WTC11 (cell line): ENCODE measurements around the gene SYPL2. TPM values are rescaled to one million over a fixed set of nuclear protein-coding genes. Genes with fewer than 3 reads are reported as not detected.

Experiments
- ATAC-seq: fragments of 200-7000 bp; cut with Tn5 transposase; 2 replicates; pipeline ENCODE4 v1.10.0; 2021; ENCODE audit warnings: mild to moderate bottlenecking, moderate library complexity
- CTCF ChIA-PET: fragments of 300-600 bp; sonication (Branson Sonifier 250); formaldehyde crosslinking; loops from one replicate; lab custom pipeline; 2021; ENCODE audit warnings: antibody characterized with exemption; lab: Charles Lee
- POLR2A ChIA-PET: fragments of 350-600 bp; sonication (Branson Sonifier 250); formaldehyde crosslinking; loops from one replicate; lab custom pipeline; 2021; ENCODE audit warnings: antibody characterized with exemption; lab: Charles Lee
- DNase-seq: peaks from one replicate; pipeline ENCODE4 v3.0.0; 2021; ENCODE audit warnings: low spot score
- H3K27ac Mint-ChIP-seq: 2 replicates; pipeline ENCODE4 v1.8.0; 2021; ENCODE audit warnings: mixed read lengths
- H3K27me3 Mint-ChIP-seq: 2 replicates; pipeline ENCODE4 v1.8.0; 2021; ENCODE audit warnings: low read depth, mild to moderate bottlenecking, moderate library complexity, mixed read lengths
- H3K36me3 Mint-ChIP-seq: 2 replicates; pipeline ENCODE4 v1.8.0; 2021; ENCODE audit warnings: mixed read lengths
- H3K4me1 Mint-ChIP-seq: 2 replicates; pipeline ENCODE4 v1.8.0; 2022; ENCODE audit warnings: mixed read lengths
- H3K4me3 Mint-ChIP-seq: 2 replicates; pipeline ENCODE4 v1.8.0; 2021; ENCODE audit warnings: mild to moderate bottlenecking, moderate library complexity, mixed read lengths
- H3K9me3 Mint-ChIP-seq: 2 replicates; pipeline ENCODE4 v1.8.0; 2021; ENCODE audit warnings: mixed read lengths
- CREM ChIP-seq: sonication (generic); formaldehyde crosslinking; IDR thresholded peaks from 2 replicates; pipeline ENCODE4 v1.8.1; 2022; ENCODE audit warnings: mild to moderate bottlenecking, missing genetic modification reagents, moderate library complexity
- EMX1 ChIP-seq: fragments of 250-450 bp; sonication (Bioruptor Pico); IDR thresholded peaks from 2 replicates; pipeline ENCODE4 v1.8.0; 2021; ENCODE audit warnings: mild to moderate bottlenecking
- FOXJ3 ChIP-seq: sonication (generic); formaldehyde crosslinking; IDR thresholded peaks from 2 replicates; pipeline ENCODE4 v1.9.0; 2021; ENCODE audit warnings: missing genetic modification reagents, mild to moderate bottlenecking, borderline replicate concordance
- FOXP1 ChIP-seq: sonication (generic); formaldehyde crosslinking; IDR thresholded peaks from 2 replicates; pipeline ENCODE4 v1.8.0; 2022; ENCODE audit warnings: missing genetic modification reagents, mild to moderate bottlenecking, moderate library complexity, borderline replicate concordance
- GABPB1 ChIP-seq: sonication (generic); formaldehyde crosslinking; IDR thresholded peaks from 2 replicates; pipeline ENCODE4 v1.8.1; 2023; ENCODE audit warnings: mild to moderate bottlenecking, missing genetic modification reagents
- GRHL2 ChIP-seq: fragments of 250-450 bp; sonication (Bioruptor Pico); IDR thresholded peaks from 2 replicates; pipeline ENCODE4 v1.8.0; 2022; ENCODE audit warnings: mild to moderate bottlenecking, moderate library complexity; ENCODE audit not compliant: insufficient replicate concordance, severe bottlenecking
- HMGA2 ChIP-seq: fragments of 250-450 bp; sonication (Bioruptor Pico); IDR thresholded peaks from 2 replicates; pipeline ENCODE4 v1.4.0; 2021; ENCODE audit warnings: mild to moderate bottlenecking, moderate library complexity
- NFYB ChIP-seq: sonication (generic); formaldehyde crosslinking; conservative IDR thresholded peaks from 2 replicates; pipeline ENCODE4 v1.8.0; 2022; ENCODE audit warnings: low read depth, missing genetic modification reagents
- PREB ChIP-seq: sonication (generic); formaldehyde crosslinking; IDR thresholded peaks from 2 replicates; pipeline ENCODE4 v1.8.1; 2022; ENCODE audit warnings: mild to moderate bottlenecking, missing genetic modification reagents, moderate library complexity, borderline replicate concordance
- RELA ChIP-seq: sonication (generic); formaldehyde crosslinking; IDR thresholded peaks from 2 replicates; pipeline ENCODE4 v1.8.1; 2022; ENCODE audit warnings: missing genetic modification reagents, mild to moderate bottlenecking, borderline replicate concordance
- SMAD4 ChIP-seq: sonication (generic); formaldehyde crosslinking; IDR thresholded peaks from 2 replicates; pipeline ENCODE4 v1.8.0; 2022; ENCODE audit warnings: mild to moderate bottlenecking, missing genetic modification reagents
- TEAD4 ChIP-seq: sonication (generic); formaldehyde crosslinking; IDR thresholded peaks from 2 replicates; pipeline ENCODE4 v1.8.0; 2022; ENCODE audit warnings: mild to moderate bottlenecking, missing genetic modification reagents
- USF2 ChIP-seq: sonication (generic); formaldehyde crosslinking; IDR thresholded peaks from 2 replicates; pipeline ENCODE4 v1.8.1; 2023; ENCODE audit warnings: mild to moderate bottlenecking, missing genetic modification reagents, moderate library complexity
- ZBTB21 ChIP-seq: sonication (generic); formaldehyde crosslinking; IDR thresholded peaks from 2 replicates; pipeline ENCODE4 v1.8.1; 2023; ENCODE audit warnings: mild to moderate bottlenecking, missing genetic modification reagents, borderline replicate concordance
- ZNF138 ChIP-seq: sonication (generic); formaldehyde crosslinking; conservative IDR thresholded peaks from 2 replicates; pipeline ENCODE4 v1.8.1; 2022; ENCODE audit warnings: mild to moderate bottlenecking, moderate library complexity, missing genetic modification reagents
- ZNF396 ChIP-seq: fragments of 250-450 bp; sonication (Bioruptor Pico); IDR thresholded peaks from 2 replicates; pipeline ENCODE4 v1.8.0; 2021; ENCODE audit warnings: mild to moderate bottlenecking, moderate library complexity, borderline replicate concordance
- ZNF671 ChIP-seq: fragments of 250-450 bp; sonication (Bioruptor Pico); IDR thresholded peaks from 2 replicates; pipeline ENCODE4 v1.8.0; 2021; ENCODE audit warnings: mild to moderate bottlenecking
- total RNA-seq: library from RNA; stranded (reverse); gene quantifications from 3 replicates; pipeline ENCODE4 v1.2.3, GENCODE V29; 2021
- TF ChIP-seq, protein P1 (sequence below): fragments of 250-450 bp; sonication (Bioruptor Pico); IDR thresholded peaks from 2 replicates; pipeline ENCODE4 v1.9.0; 2021; ENCODE audit warnings: mild to moderate bottlenecking
- TF ChIP-seq, protein P2 (sequence below): fragments of 250-450 bp; sonication (Bioruptor Pico); IDR thresholded peaks from 2 replicates; pipeline ENCODE4 v1.8.0; 2021; ENCODE audit warnings: mild to moderate bottlenecking
- TF ChIP-seq, protein P3 (sequence below): sonication (generic); formaldehyde crosslinking; IDR thresholded peaks from 2 replicates; pipeline ENCODE4 v1.8.1; 2022; ENCODE audit warnings: low read depth, mild to moderate bottlenecking, moderate library complexity, missing genetic modification reagents, borderline replicate concordance
- TF ChIP-seq, protein P4 (sequence below): sonication (generic); formaldehyde crosslinking; IDR thresholded peaks from 2 replicates; pipeline ENCODE4 v1.8.1; 2023; ENCODE audit warnings: mild to moderate bottlenecking, missing genetic modification reagents, moderate library complexity
- TF ChIP-seq, protein P5 (sequence below): sonication (generic); formaldehyde crosslinking; conservative IDR thresholded peaks from 2 replicates; pipeline ENCODE4 v1.8.1; 2023; ENCODE audit warnings: mild to moderate bottlenecking, low read depth, missing genetic modification reagents, moderate library complexity

SYPL2 gene
- total RNA-seq, 1 experiment from 2014 or later = 3.7 TPM

DNA sequence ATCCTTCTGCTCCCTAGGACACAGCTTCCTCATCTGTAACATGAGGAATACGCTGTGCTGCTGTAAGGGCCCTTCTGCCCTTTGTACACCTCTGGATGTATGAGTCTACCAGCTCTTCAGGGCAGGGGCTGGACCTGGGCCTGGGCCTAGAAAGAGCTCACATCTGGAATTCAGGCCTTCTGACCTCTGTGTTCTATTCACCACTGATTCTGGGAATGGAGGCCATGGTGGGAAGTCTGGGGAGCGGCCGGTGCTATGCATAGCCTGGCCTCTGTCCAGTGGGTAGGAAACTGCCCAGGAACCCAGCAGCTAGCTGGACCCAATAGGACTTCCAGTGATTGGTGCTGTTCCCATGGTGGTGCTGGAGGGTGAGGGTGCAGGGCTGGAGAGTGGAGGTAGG lies 62.4 kb downstream of the SYPL2 start (continued):
- TF ChIP-seq PREB (no peak), ZNF138 (CRISPR knock-in tag) (no peak), USF2 (CRISPR knock-in tag) (no peak), ZNF396 (CRISPR knock-in tag) (no peak)
- TF ChIP-seq, protein P1, sequence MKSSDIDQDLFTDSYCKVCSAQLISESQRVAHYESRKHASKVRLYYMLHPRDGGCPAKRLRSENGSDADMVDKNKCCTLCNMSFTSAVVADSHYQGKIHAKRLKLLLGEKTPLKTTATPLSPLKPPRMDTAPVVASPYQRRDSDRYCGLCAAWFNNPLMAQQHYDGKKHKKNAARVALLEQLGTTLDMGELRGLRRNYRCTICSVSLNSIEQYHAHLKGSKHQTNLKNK (CRISPR knock-in tag) = no peak

- Mint-ChIP-seq H3K9me3 (no peaks in the 10 kb centered on the region), H3K4me1 (peaks cover 10% of the 10 kb centered on the region), H3K4me3 (no peak overlapping the region), H3K27me3 (peaks cover 8% of the 10 kb centered on the region), H3K36me3 (no peaks in the 10 kb centered on the region), H3K27ac (no peak overlapping the region)
- ChIA-PET POLR2A (interaction anchor here (1.0 to 1.6 kb wide), 3 partner anchors 36 to 104 kb away, joined by 4 to 5 read pairs (median 4); partner anchors contain the start of gene CYB561D1), CTCF (interaction anchor here (0.8 to 16.4 kb wide), 15 partner anchors 14 to 393 kb away, joined by 3 to 740 read pairs (median 5); partner anchors contain the start of genes AMIGO1, ATXN7L2, CYB561D1 and GNAI3)
- no peak for DNase-seq
- ATAC-seq = no peak
- no peak for TF ChIP-seq TEAD4 (CRISPR knock-in tag)
- TF ChIP-seq EMX1 = no peak
- TF ChIP-seq NFYB (CRISPR knock-in tag) = no peak
- no peak for TF ChIP-seq FOXP1
- TF ChIP-seq ZBTB21 (CRISPR knock-in tag) = no peak
- TF ChIP-seq SMAD4 = no peak
- no peak for TF ChIP-seq GRHL2 (CRISPR knock-in tag)
- no peak for TF ChIP-seq HMGA2 (CRISPR knock-in tag)
- TF ChIP-seq, protein P2, sequence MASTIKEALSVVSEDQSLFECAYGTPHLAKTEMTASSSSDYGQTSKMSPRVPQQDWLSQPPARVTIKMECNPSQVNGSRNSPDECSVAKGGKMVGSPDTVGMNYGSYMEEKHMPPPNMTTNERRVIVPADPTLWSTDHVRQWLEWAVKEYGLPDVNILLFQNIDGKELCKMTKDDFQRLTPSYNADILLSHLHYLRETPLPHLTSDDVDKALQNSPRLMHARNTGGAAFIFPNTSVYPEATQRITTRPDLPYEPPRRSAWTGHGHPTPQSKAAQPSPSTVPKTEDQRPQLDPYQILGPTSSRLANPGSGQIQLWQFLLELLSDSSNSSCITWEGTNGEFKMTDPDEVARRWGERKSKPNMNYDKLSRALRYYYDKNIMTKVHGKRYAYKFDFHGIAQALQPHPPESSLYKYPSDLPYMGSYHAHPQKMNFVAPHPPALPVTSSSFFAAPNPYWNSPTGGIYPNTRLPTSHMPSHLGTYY = no peak
- no peak for TF ChIP-seq CREM (CRISPR knock-in tag)
- no peak for TF ChIP-seq ZNF138 (CRISPR knock-in tag)
- TF ChIP-seq, protein P3, sequence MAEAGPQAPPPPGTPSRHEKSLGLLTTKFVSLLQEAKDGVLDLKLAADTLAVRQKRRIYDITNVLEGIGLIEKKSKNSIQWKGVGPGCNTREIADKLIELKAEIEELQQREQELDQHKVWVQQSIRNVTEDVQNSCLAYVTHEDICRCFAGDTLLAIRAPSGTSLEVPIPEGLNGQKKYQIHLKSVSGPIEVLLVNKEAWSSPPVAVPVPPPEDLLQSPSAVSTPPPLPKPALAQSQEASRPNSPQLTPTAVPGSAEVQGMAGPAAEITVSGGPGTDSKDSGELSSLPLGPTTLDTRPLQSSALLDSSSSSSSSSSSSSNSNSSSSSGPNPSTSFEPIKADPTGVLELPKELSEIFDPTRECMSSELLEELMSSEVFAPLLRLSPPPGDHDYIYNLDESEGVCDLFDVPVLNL (CRISPR knock-in tag) = no peak
- no peak for TF ChIP-seq GABPB1 (CRISPR knock-in tag)
- no peak for TF ChIP-seq FOXJ3 (CRISPR knock-in tag)
- TF ChIP-seq, protein P4, sequence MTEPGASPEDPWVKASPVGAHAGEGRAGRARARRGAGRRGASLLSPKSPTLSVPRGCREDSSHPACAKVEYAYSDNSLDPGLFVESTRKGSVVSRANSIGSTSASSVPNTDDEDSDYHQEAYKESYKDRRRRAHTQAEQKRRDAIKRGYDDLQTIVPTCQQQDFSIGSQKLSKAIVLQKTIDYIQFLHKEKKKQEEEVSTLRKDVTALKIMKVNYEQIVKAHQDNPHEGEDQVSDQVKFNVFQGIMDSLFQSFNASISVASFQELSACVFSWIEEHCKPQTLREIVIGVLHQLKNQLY (CRISPR knock-in tag) = no peak
- TF ChIP-seq, protein P5, sequence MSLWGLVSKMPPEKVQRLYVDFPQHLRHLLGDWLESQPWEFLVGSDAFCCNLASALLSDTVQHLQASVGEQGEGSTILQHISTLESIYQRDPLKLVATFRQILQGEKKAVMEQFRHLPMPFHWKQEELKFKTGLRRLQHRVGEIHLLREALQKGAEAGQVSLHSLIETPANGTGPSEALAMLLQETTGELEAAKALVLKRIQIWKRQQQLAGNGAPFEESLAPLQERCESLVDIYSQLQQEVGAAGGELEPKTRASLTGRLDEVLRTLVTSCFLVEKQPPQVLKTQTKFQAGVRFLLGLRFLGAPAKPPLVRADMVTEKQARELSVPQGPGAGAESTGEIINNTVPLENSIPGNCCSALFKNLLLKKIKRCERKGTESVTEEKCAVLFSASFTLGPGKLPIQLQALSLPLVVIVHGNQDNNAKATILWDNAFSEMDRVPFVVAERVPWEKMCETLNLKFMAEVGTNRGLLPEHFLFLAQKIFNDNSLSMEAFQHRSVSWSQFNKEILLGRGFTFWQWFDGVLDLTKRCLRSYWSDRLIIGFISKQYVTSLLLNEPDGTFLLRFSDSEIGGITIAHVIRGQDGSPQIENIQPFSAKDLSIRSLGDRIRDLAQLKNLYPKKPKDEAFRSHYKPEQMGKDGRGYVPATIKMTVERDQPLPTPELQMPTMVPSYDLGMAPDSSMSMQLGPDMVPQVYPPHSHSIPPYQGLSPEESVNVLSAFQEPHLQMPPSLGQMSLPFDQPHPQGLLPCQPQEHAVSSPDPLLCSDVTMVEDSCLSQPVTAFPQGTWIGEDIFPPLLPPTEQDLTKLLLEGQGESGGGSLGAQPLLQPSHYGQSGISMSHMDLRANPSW (CRISPR knock-in tag) = no peak
- no peak for TF ChIP-seq RELA (CRISPR knock-in tag)
- TF ChIP-seq ZNF671 = no peak
Measured at GRCh38 chr1:109529881-109530456, 63.6 kb downstream of the SYPL2 start.
